ENCODE measurements around the gene RPS14. TPM values are rescaled to one million over a fixed set of nuclear protein-coding genes. Genes with fewer than 3 reads are reported as not detected.

RPS14 gene
- total and polyA plus RNA-seq, 10 of the 15 experiments (the other 5 are each of a cell fraction or from before 2014, with no cell fraction given) = 2,295 to 4,047 (median 2,787) TPM

- TF ChIP-seq, protein P1, sequence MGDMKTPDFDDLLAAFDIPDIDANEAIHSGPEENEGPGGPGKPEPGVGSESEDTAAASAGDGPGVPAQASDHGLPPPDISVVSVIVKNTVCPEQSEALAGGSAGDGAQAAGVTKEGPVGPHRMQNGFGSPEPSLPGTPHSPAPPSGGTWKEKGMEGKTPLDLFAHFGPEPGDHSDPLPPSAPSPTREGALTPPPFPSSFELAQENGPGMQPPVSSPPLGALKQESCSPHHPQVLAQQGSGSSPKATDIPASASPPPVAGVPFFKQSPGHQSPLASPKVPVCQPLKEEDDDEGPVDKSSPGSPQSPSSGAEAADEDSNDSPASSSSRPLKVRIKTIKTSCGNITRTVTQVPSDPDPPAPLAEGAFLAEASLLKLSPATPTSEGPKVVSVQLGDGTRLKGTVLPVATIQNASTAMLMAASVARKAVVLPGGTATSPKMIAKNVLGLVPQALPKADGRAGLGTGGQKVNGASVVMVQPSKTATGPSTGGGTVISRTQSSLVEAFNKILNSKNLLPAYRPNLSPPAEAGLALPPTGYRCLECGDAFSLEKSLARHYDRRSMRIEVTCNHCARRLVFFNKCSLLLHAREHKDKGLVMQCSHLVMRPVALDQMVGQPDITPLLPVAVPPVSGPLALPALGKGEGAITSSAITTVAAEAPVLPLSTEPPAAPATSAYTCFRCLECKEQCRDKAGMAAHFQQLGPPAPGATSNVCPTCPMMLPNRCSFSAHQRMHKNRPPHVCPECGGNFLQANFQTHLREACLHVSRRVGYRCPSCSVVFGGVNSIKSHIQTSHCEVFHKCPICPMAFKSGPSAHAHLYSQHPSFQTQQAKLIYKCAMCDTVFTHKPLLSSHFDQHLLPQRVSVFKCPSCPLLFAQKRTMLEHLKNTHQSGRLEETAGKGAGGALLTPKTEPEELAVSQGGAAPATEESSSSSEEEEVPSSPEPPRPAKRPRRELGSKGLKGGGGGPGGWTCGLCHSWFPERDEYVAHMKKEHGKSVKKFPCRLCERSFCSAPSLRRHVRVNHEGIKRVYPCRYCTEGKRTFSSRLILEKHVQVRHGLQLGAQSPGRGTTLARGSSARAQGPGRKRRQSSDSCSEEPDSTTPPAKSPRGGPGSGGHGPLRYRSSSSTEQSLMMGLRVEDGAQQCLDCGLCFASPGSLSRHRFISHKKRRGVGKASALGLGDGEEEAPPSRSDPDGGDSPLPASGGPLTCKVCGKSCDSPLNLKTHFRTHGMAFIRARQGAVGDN (IDR thresholded peaks at IDR 0.05) = peak; percentile 69; the same call in 1 of the 2 replicates
- no peak for TF ChIP-seq EP300 (IDR thresholded peaks at IDR 0.05; ENCODE audit: borderline replicate concordance in 1 of 2, control insufficient read depth in 1 of 2, low read depth in 2 of 2, low read length in 2 of 2)
- TF ChIP-seq, protein P2, sequence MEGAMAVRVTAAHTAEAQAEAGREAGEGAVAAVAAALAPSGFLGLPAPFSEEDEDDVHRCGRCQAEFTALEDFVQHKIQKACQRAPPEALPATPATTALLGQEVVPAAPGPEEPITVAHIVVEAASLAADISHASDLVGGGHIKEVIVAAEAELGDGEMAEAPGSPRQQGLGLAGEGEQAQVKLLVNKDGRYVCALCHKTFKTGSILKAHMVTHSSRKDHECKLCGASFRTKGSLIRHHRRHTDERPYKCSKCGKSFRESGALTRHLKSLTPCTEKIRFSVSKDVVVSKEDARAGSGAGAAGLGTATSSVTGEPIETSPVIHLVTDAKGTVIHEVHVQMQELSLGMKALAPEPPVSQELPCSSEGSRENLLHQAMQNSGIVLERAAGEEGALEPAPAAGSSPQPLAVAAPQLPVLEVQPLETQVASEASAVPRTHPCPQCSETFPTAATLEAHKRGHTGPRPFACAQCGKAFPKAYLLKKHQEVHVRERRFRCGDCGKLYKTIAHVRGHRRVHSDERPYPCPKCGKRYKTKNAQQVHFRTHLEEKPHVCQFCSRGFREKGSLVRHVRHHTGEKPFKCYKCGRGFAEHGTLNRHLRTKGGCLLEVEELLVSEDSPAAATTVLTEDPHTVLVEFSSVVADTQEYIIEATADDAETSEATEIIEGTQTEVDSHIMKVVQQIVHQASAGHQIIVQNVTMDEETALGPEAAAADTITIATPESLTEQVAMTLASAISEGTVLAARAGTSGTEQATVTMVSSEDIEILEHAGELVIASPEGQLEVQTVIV (IDR thresholded peaks at IDR 0.05; ENCODE audit: borderline replicate concordance, partially characterized antibody) = no peak
- TF ChIP-seq PML (IDR thresholded peaks at IDR 0.05; ENCODE audit: low read length) = no peak
- TF ChIP-seq BRCA1 (IDR thresholded peaks at IDR 0.05; ENCODE audit: low read depth, low read length) = no peak
- no peak for TF ChIP-seq IKZF2 (IDR thresholded peaks at IDR 0.05)
- TF ChIP-seq RELA (IDR thresholded peaks at IDR 0.05; ENCODE audit: borderline replicate concordance, partially characterized antibody) = no peak
- TF ChIP-seq NBN (IDR thresholded peaks at IDR 0.05) = no peak
- TF ChIP-seq ZNF622 (IDR thresholded peaks at IDR 0.05) = no peak
- TF ChIP-seq CEBPB (IDR thresholded peaks at IDR 0.05; ENCODE audit: borderline replicate concordance in 1 of 2, low read depth in 2 of 2, low read length in 2 of 2) = no peak
- TF ChIP-seq RBBP5 (conservative IDR thresholded peaks at IDR 0.05) = no peak
- no peak for TF ChIP-seq EZH2 (IDR thresholded peaks at IDR 0.05; ENCODE audit: borderline replicate concordance, control insufficient read depth, low read depth, low read length)
- 0 out of 2 replicates have a peak, but pooled peaks have one; percentile 14 for TF ChIP-seq ZNF217 (IDR thresholded peaks at IDR 0.05)
- peak; percentile 65 for TF ChIP-seq NR2F1 (conservative IDR thresholded peaks at IDR 0.05)
- TF ChIP-seq SIX5 (IDR thresholded peaks at IDR 0.05; ENCODE audit: low read depth, low read length, severe bottlenecking) = no peak
- TF ChIP-seq GATAD2B (conservative IDR thresholded peaks at IDR 0.05; ENCODE audit: low read depth) = peak; percentile 19; the same call in 1 of the 2 replicates
- no peak for TF ChIP-seq ATF7 (IDR thresholded peaks at IDR 0.05; ENCODE audit: low read depth)
- TF ChIP-seq IRF3 (IDR thresholded peaks at IDR 0.05) = no peak
- TF ChIP-seq KDM1A (IDR thresholded peaks at IDR 0.05; ENCODE audit: borderline replicate concordance) = no peak
- TF ChIP-seq ZBED1 (IDR thresholded peaks at IDR 0.05; ENCODE audit: borderline replicate concordance) = no peak
- TF ChIP-seq MEF2B (IDR thresholded peaks at IDR 0.05; ENCODE audit: partially characterized antibody, poor library complexity, severe bottlenecking) = no peak
These were observed 36.3 kb upstream of the RPS14 start (continued) for GRCh38 chr5:150485693-150486401.

Measured in GM12878 (cell line).